A549 (cell line): ENCODE results near the gene RTN4RL1.

Source experiments
- CTCF ChIP-seq: fragments of >200 bp; sonication (Bioruptor Twin); formaldehyde crosslinking; IDR thresholded peaks from 3 replicates; pipeline ENCODE4 v1.5.1; 2016
- E2F6 ChIP-seq: IDR thresholded peaks from 2 replicates; pipeline ENCODE4 v1.6.1; 2012; ENCODE audit warnings: low read depth, borderline replicate concordance

DNA sequence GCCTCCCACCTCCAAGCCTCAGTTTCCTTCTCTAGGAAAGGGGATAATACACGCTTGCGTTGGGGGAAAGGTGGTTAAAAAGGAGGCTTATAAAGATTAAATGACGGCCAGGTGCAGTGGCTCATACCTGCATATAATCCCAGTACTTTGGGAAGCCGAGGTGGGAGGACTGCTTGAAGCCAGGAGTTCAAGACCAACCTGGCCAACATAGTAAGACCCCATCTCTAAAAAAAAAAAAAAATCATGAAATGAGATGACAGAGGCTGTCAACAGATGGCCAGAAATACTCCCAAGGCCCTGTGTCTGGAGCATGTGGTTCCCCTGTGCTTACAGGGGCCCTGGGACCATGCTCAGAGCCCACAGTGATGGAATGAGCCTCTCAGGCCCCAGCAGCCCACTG is 30.4 kb downstream of the RTN4RL1 start:
- no peak for TF ChIP-seq CTCF
- no peak for TF ChIP-seq E2F6
